A673 (cell line): ENCODE measurements around the gene LNP1. TPM values are rescaled to one million over a fixed set of nuclear protein-coding genes. Genes with fewer than 3 reads are reported as not detected.
"Not testable (repeated sequence)": the region's sequence is repeated elsewhere in the genome, so short reads cannot be mapped to it uniquely, and the experiment has no call there.

Experiments
- BruUV-seq: library from RNA; stranded (reverse); fragments of 400-500 nt; replicated peaks from 2 replicates; lab custom pipeline; 2021; lab: Mats Ljungman, UMichigan
- CTCF ChIA-PET: fragments of 300-600 bp; sonication (Branson Sonifier 250); formaldehyde crosslinking; loops from one replicate; lab custom pipeline; 2022; ENCODE audit warnings: antibody characterized with exemption; lab: Charles Lee
- POLR2A ChIA-PET: fragments of 300-600 bp; sonication (Branson Sonifier 250); formaldehyde crosslinking; loops from one replicate; lab custom pipeline; 2022; ENCODE audit warnings: antibody characterized with exemption; ENCODE audit not compliant: low non-redundant PET; lab: Charles Lee
- DNase-seq: peaks from one replicate; pipeline ENCODE4 v3.0.0-alpha.2; 2015; ENCODE audit warnings: low spot score
- H3K27ac ChIP-seq: fragments of 200-600 bp; sonication (generic); 2 replicates; pipeline ENCODE4 v1.5.1; 2016; ENCODE audit warnings: mixed run types, low read depth, mild to moderate bottlenecking, mixed read lengths, antibody characterized with exemption, low read length; ENCODE audit not compliant: poor library complexity, severe bottlenecking
- H3K27me3 ChIP-seq: fragments of 200-600 bp; sonication (generic); replicated peaks from 2 replicates; pipeline ENCODE4 v1.6.1; 2017; ENCODE audit warnings: mixed run types, low read depth, mild to moderate bottlenecking, mixed read lengths, antibody characterized with exemption, low read length; ENCODE audit not compliant: insufficient read depth, poor library complexity
- H3K36me3 ChIP-seq: fragments of 200-600 bp; sonication (generic); 2 replicates; pipeline ENCODE4 v1.6.1; 2016; ENCODE audit warnings: mixed run types, mild to moderate bottlenecking, mixed read lengths, antibody characterized with exemption, low read length; ENCODE audit not compliant: insufficient read depth, poor library complexity, severe bottlenecking
- H3K4me1 ChIP-seq: fragments of 200-600 bp; sonication (generic); 2 replicates; pipeline ENCODE4 v1.6.1; 2017; ENCODE audit warnings: mixed run types, mild to moderate bottlenecking, mixed read lengths, antibody characterized with exemption, low read length; ENCODE audit not compliant: insufficient read depth, poor library complexity, severe bottlenecking
- H3K4me3 ChIP-seq: fragments of 200-600 bp; sonication (generic); 2 replicates; pipeline ENCODE4 v1.5.1; 2016; ENCODE audit warnings: low read depth, mixed run types, mild to moderate bottlenecking, mixed read lengths, low read length; ENCODE audit not compliant: poor library complexity, severe bottlenecking
- H3K9me3 ChIP-seq: fragments of 200-600 bp; sonication (generic); 2 replicates; pipeline ENCODE4 v1.6.1; 2016; ENCODE audit warnings: mixed run types, low read depth, mild to moderate bottlenecking, mixed read lengths, antibody characterized with exemption, low read length; ENCODE audit not compliant: poor library complexity, severe bottlenecking
- EZH2 ChIP-seq: fragments of 200-600 bp; sonication (generic); IDR thresholded peaks from 2 replicates; pipeline ENCODE4 v1.6.1; 2017; ENCODE audit warnings: borderline replicate concordance, low read depth, mild to moderate bottlenecking, mixed read lengths, antibody characterized with exemption, low read length; ENCODE audit not compliant: poor library complexity, severe bottlenecking
- intact Hi-C: fragments of 100-400 bp; cut with micrococcal nuclease; formaldehyde crosslinking; loops from one replicate; pipeline ENCODE4 v1.10.0; 2022; ENCODE audit not compliant: unreplicated experiment
- total RNA-seq: library from RNA; stranded (reverse); gene quantifications from 2 replicates; pipeline ENCODE4 v1.2.3, GENCODE V29; 2021
- TF ChIP-seq, protein P1 (sequence below): fragments of 300-800, 200-600 bp; sonication (generic); conservative IDR thresholded peaks from 2 replicates; pipeline ENCODE4 v1.5.1; 2017; ENCODE audit warnings: low read depth, mild to moderate bottlenecking, antibody characterized with exemption, low read length, moderate library complexity, mixed read lengths

LNP1 gene
- total RNA-seq, 1 experiment from 2014 or later = 4.3 TPM

DNA sequence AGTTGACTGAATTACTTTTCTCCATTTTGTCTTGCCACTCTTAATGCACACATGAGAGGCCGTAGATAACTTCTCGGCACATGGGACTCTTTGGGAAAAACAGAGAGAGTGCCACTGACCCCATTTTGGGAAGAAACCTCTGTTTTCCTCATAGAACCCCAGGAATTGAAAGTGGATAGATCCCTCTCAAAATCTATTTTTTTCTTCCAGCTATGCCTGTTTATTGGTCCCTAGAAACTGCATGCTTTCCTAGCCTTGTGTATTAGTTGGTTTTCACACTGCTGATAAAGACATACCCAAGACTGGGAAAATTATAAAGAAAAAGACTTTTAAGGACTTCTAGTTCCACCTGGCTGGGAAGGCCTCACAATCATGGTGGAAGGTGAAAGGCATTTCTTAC lies 67.3 kb downstream of the LNP1 start:
- no peak for DNase-seq
- BruUV-seq = no TSS peak
- Histone ChIP-seq H3K27ac (no peak overlapping the region), H3K9me3 (peaks cover 10% of the 10 kb centered on the region), H3K4me1 (no peaks in the 10 kb centered on the region), H3K36me3 (no peaks in the 10 kb centered on the region), H3K27me3 (no peaks in the 10 kb centered on the region), H3K4me3 (no peak overlapping the region)
- intact Hi-C loops = loop anchor here (10.0 kb wide), 4 partner anchors 154 to 726 kb away; no protein-coding TSS in a partner anchor
- POLR2A ChIA-PET = no interaction called here
- CTCF ChIA-PET = no interaction called here
- TF ChIP-seq EZH2 = no peak
- TF ChIP-seq, protein P1, sequence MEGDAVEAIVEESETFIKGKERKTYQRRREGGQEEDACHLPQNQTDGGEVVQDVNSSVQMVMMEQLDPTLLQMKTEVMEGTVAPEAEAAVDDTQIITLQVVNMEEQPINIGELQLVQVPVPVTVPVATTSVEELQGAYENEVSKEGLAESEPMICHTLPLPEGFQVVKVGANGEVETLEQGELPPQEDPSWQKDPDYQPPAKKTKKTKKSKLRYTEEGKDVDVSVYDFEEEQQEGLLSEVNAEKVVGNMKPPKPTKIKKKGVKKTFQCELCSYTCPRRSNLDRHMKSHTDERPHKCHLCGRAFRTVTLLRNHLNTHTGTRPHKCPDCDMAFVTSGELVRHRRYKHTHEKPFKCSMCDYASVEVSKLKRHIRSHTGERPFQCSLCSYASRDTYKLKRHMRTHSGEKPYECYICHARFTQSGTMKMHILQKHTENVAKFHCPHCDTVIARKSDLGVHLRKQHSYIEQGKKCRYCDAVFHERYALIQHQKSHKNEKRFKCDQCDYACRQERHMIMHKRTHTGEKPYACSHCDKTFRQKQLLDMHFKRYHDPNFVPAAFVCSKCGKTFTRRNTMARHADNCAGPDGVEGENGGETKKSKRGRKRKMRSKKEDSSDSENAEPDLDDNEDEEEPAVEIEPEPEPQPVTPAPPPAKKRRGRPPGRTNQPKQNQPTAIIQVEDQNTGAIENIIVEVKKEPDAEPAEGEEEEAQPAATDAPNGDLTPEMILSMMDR = no peak

DNA sequence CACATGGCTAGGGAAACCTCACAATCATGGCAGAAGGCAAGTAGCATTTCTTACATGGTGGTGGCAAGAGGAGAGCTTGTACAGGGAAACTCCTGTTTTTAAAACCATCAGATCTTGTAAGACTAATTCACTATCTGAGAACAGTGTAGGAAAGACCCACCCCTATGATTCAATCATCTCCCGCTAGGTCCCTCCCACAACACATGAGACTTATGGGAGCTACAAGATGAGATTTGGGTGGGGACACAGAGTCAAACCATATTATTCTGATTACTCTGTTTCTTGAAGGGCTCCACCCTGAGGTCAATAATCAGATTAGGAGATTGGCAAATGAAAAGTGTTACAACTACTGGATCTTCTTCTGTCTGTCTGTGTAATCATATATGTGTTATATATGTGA lies 69.6 kb downstream of the LNP1 start:
- no peaks in the 10 kb centered on the region for H3K27me3 ChIP-seq
- H3K27ac ChIP-seq = no peak overlapping the region
- H3K36me3 ChIP-seq = no peaks in the 10 kb centered on the region
- H3K4me1 ChIP-seq = no peaks in the 10 kb centered on the region
- no peak for TF ChIP-seq EZH2
- TF ChIP-seq, protein P1 = no peak
- BruUV-seq = no TSS peak
- DNase-seq = no peak
- intact Hi-C loops = no loop called here
- ChIA-PET CTCF (interaction anchor here (1.1 kb wide), 1 partner anchor 120 kb away, joined by 3 read pairs; no protein-coding TSS in a partner anchor), POLR2A (no interaction called here)
- H3K4me3 ChIP-seq = no peak overlapping the region
- peaks cover 10% of the 10 kb centered on the region for H3K9me3 ChIP-seq

GRCh38 chr3:100471444-100471843 lies 70.1 kb downstream of the LNP1 start:
- POLR2A ChIA-PET = no interaction called here
- BruUV-seq = no TSS peak
- intact Hi-C loops = no loop called here
- no peak overlapping the region for H3K27ac ChIP-seq
- no peak for DNase-seq
- CTCF ChIA-PET = no interaction called here
- H3K4me1 ChIP-seq = no peaks in the 10 kb centered on the region
- no peaks in the 10 kb centered on the region for H3K36me3 ChIP-seq
- no peak overlapping the region for H3K4me3 ChIP-seq
- H3K9me3 ChIP-seq = peaks cover 10% of the 10 kb centered on the region
- H3K27me3 ChIP-seq = no peaks in the 10 kb centered on the region
- TF ChIP-seq EZH2 = no peak
- TF ChIP-seq, protein P1 = no peak

DNA sequence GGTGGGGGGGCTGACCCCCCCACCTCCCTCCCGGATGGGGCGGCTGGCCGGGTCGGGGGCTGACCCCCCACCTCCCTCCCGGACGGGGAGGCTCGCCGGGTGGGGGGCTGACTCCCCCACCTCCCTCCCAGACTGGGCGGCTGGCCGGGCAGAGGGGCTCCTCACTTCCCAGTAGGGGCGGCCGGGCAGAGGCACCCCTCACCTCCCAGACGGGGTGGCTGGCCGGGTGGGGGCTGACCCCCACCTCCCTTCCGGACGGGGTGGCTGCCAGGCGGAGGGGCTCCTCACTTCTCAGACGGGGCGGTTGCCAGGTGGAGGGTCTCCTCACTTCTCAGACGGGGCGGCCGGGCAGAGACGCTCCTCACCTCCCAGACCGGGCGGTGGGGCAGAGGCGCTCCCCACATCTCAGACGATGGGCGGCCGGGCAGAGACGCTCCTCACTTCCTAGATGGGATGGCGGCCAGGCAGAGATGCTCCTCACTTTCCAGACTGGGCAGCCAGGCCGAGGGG lies 76.6 kb downstream of the LNP1 start:
- DNase-seq, H3K36me3 ChIP-seq, H3K9me3 ChIP-seq, H3K27me3 ChIP-seq, H3K4me3 ChIP-seq, CTCF ChIA-PET, H3K4me1 ChIP-seq, intact Hi-C loops, POLR2A ChIA-PET, BruUV-seq, H3K27ac ChIP-seq: not testable (repeated sequence)

DNA sequence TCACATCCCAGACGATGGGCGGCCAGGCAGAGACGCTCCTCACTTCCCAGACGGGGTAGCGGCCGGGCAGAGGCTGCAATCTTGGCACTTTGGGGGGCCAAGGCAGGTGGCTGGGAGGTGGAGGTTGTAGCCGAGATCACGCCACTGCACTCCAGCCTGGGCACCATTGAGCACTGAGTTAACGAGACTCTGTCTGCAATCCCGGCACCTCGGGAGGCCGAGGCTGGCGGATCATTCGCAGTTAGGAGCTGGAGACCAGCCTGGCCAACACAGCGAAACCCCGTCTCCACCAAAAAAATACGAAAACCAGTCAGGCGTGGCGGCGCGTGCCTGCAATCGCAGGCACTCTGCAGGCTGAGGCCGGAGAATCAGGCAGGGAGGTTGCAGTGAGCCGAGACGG lies 77.2 kb downstream of the LNP1 start:
- H3K27ac ChIP-seq, H3K27me3 ChIP-seq, POLR2A ChIA-PET, intact Hi-C loops, H3K36me3 ChIP-seq, H3K4me3 ChIP-seq, BruUV-seq, DNase-seq, H3K4me1 ChIP-seq, H3K9me3 ChIP-seq: not testable (repeated sequence)
- CTCF ChIA-PET = interaction anchor here (0.6 kb wide), 1 partner anchor 230 kb away, joined by 5 read pairs; no protein-coding TSS in a partner anchor
